ENCODE data around the gene CKLF. TPM values are rescaled to one million over a fixed set of nuclear protein-coding genes. Genes with fewer than 3 reads are reported as not detected.
A peak's percentile ranks its signal among the peaks of the same experiment; 100 is the strongest.

Gene CKLF
- total and polyA plus RNA-seq, 2 donors from 2014 or later = 28.7 to 42.4 TPM

- intact Hi-C loops (cut with DNase I) = no loop called here
- peaks cover 0 to 22% (median 16%) of the 10 kb centered on the region in 3 donors for H3K4me1 ChIP-seq (ENCODE audit: control insufficient read depth in 2 of 3, insufficient read depth in 2 of 3, low read depth in 1 of 3, low read length in 3 of 3)
- no peak overlapping the region for H3K27ac ChIP-seq (ENCODE audit: low read depth in 2 of 2, low read length in 2 of 2)
- no peaks in the 10 kb centered on the region for H3K27me3 ChIP-seq (ENCODE audit: control insufficient read depth, insufficient read depth, low read length)
- FAIRE-seq (no peak), DNase-seq (peak in 1 of 5 donors; percentile 31)
- H3K36me3 ChIP-seq (ENCODE audit: control insufficient read depth in 2 of 3, insufficient read depth in 3 of 3, low read length in 3 of 3) = no peaks in the 10 kb centered on the region
- TF ChIP-seq CTCF (IDR thresholded peaks at IDR 0.05; ENCODE audit: borderline replicate concordance, extremely low read depth, insufficient read depth) = no peak
- peak overlapping the region in 1 of 3 donors; percentile 1 for H3K9ac ChIP-seq (ENCODE audit: low read length in 3 of 3)
- no peaks in the 10 kb centered on the region for H3K9me3 ChIP-seq (ENCODE audit: control insufficient read depth in 2 of 3, insufficient read depth in 1 of 3, low read length in 3 of 3)
- peak overlapping the region; percentile 88 to 95 (median 88) for H3K4me3 ChIP-seq (ENCODE audit: low read length in 3 of 3)
Observed at GRCh38 chr16:66553223-66553622, 847 bp downstream of the CKLF start.

- peaks cover 0 to 21% (median 16%) of the 10 kb centered on the region in 3 donors for H3K4me1 ChIP-seq (ENCODE audit: control insufficient read depth in 2 of 3, insufficient read depth in 2 of 3, low read depth in 1 of 3, low read length in 3 of 3)
- no peaks in the 10 kb centered on the region for H3K27me3 ChIP-seq (ENCODE audit: control insufficient read depth, insufficient read depth, low read length)
- TF ChIP-seq CTCF (IDR thresholded peaks at IDR 0.05; ENCODE audit: borderline replicate concordance, extremely low read depth, insufficient read depth) = no peak
- no peak for FAIRE-seq
- no peak overlapping the region for H3K27ac ChIP-seq (ENCODE audit: low read depth in 2 of 2, low read length in 2 of 2)
- peak overlapping the region in 1 of 3 donors; percentile 22 for H3K4me3 ChIP-seq (ENCODE audit: low read length in 3 of 3)
- intact Hi-C loops (cut with DNase I) = no loop called here
- H3K9ac ChIP-seq (ENCODE audit: low read length in 3 of 3) = no peak overlapping the region
- no peaks in the 10 kb centered on the region for H3K36me3 ChIP-seq (ENCODE audit: control insufficient read depth in 2 of 3, insufficient read depth in 3 of 3, low read length in 3 of 3)
- no peaks in the 10 kb centered on the region for H3K9me3 ChIP-seq (ENCODE audit: control insufficient read depth in 2 of 3, insufficient read depth in 1 of 3, low read length in 3 of 3)
- no peak for DNase-seq
Observed at GRCh38 chr16:66554021-66554420, 1.6 kb downstream of the CKLF start.

GRCh38 chr16:66554495-66554894 is 2.1 kb downstream of the CKLF start:
- DNase-seq = no peak
- no peaks in the 10 kb centered on the region for H3K27me3 ChIP-seq (ENCODE audit: control insufficient read depth, insufficient read depth, low read length)
- no peak overlapping the region for H3K9ac ChIP-seq (ENCODE audit: low read length in 3 of 3)
- no peak overlapping the region for H3K4me3 ChIP-seq (ENCODE audit: low read length in 3 of 3)
- H3K4me1 ChIP-seq (ENCODE audit: control insufficient read depth in 2 of 3, insufficient read depth in 2 of 3, low read depth in 1 of 3, low read length in 3 of 3) = peaks cover 0 to 19% (median 16%) of the 10 kb centered on the region in 3 donors
- intact Hi-C loops (cut with DNase I) = no loop called here
- no peak overlapping the region for H3K27ac ChIP-seq (ENCODE audit: low read depth in 2 of 2, low read length in 2 of 2)
- no peak for FAIRE-seq
- TF ChIP-seq CTCF (IDR thresholded peaks at IDR 0.05; ENCODE audit: borderline replicate concordance, extremely low read depth, insufficient read depth) = no peak
- no peaks in the 10 kb centered on the region for H3K36me3 ChIP-seq (ENCODE audit: control insufficient read depth in 2 of 3, insufficient read depth in 3 of 3, low read length in 3 of 3)
- H3K9me3 ChIP-seq (ENCODE audit: control insufficient read depth in 2 of 3, insufficient read depth in 1 of 3, low read length in 3 of 3) = no peaks in the 10 kb centered on the region

GRCh38 chr16:66560107-66560506 is 7.7 kb downstream of the CKLF start:
- DNase-seq (no peak), FAIRE-seq (no peak)
- intact Hi-C loops (cut with DNase I) = no loop called here
- Histone ChIP-seq H3K27me3 (ENCODE audit: control insufficient read depth, insufficient read depth, low read length) (no peaks in the 10 kb centered on the region), H3K4me3 (ENCODE audit: low read length in 3 of 3) (no peak overlapping the region), H3K36me3 (ENCODE audit: control insufficient read depth in 2 of 3, insufficient read depth in 3 of 3, low read length in 3 of 3) (peaks cover 3 to 9% (median 3%) of the 10 kb centered on the region in 3 donors), H3K9me3 (ENCODE audit: control insufficient read depth in 2 of 3, insufficient read depth in 1 of 3, low read length in 3 of 3) (no peaks in the 10 kb centered on the region), H3K9ac (ENCODE audit: low read length in 3 of 3) (no peak overlapping the region), H3K4me1 (ENCODE audit: control insufficient read depth in 2 of 3, insufficient read depth in 2 of 3, low read depth in 1 of 3, low read length in 3 of 3) (no peaks in the 10 kb centered on the region), H3K27ac (ENCODE audit: low read depth in 2 of 2, low read length in 2 of 2) (no peak overlapping the region)
- TF ChIP-seq CTCF (IDR thresholded peaks at IDR 0.05; ENCODE audit: borderline replicate concordance, extremely low read depth, insufficient read depth) = no peak
